Colonic mucosa (tissue), 4 donors: Measurements from ENCODE around the gene GAN. TPM values are rescaled to one million over a fixed set of nuclear protein-coding genes. Genes with fewer than 3 reads are reported as not detected.
A peak's percentile ranks its signal among the peaks of the same experiment; 100 is the strongest.

Source experiments
- DNase-seq: peaks from one replicate; pipeline ENCODE4 v3.0.0-alpha.2; 2020
- H3K27ac ChIP-seq: fragments of 200-600 bp; one replicate; pipeline ENCODE4 v1.8.0; 2021
- H3K27me3 ChIP-seq: fragments of 200-600 bp; one replicate; pipeline ENCODE4 v1.8.0; 2021
- H3K36me3 ChIP-seq: fragments of 200-600 bp; one replicate; pipeline ENCODE4 v1.8.0; 2021
- H3K4me1 ChIP-seq: fragments of 200-600 bp; one replicate; pipeline ENCODE4 v1.8.0; 2021; ENCODE audit warnings: mild to moderate bottlenecking
- H3K4me3 ChIP-seq: fragments of 200-600 bp; one replicate; pipeline ENCODE4 v1.8.0; 2021
- H3K9ac ChIP-seq, 2 donors: one replicate each; pipeline ENCODE4 v1.7.0; 2013; ENCODE audit warnings: control low read depth in 2 of 2, low read depth in 2 of 2, low read length in 2 of 2
- H3K9me3 ChIP-seq: fragments of 200-600 bp; one replicate; pipeline ENCODE4 v1.8.0; 2021
- CTCF ChIP-seq: fragments of 200-600 bp; IDR thresholded peaks from one replicate; pipeline ENCODE4 v1.8.0; 2022; ENCODE audit warnings: antibody characterized with exemption, mild to moderate bottlenecking
- intact Hi-C: fragments of 100-400 bp; cut with DNase I; formaldehyde crosslinking; loops from one replicate; pipeline ENCODE4 v1.14.1; 2022
- total RNA-seq, 2 donors: library from RNA; stranded (reverse); fragmentation: NEBNext Ultra II Directional in 1 of 2; extraction: Animal tissue kit (Norgen Biotek cat#: 25700) in 1 of 2; gene quantifications; one replicate each; pipeline ENCODE4 v1.2.1, GENCODE V29; 2021
- donor health status: healthy.
- donor health status: DM: no; HTN: no; CAD: no.
- donor health status: DM: no; HTN: no; CAD: no.

GAN gene
- total RNA-seq, 2 donors from 2014 or later: 13.6 to 21.5 TPM

DNA sequence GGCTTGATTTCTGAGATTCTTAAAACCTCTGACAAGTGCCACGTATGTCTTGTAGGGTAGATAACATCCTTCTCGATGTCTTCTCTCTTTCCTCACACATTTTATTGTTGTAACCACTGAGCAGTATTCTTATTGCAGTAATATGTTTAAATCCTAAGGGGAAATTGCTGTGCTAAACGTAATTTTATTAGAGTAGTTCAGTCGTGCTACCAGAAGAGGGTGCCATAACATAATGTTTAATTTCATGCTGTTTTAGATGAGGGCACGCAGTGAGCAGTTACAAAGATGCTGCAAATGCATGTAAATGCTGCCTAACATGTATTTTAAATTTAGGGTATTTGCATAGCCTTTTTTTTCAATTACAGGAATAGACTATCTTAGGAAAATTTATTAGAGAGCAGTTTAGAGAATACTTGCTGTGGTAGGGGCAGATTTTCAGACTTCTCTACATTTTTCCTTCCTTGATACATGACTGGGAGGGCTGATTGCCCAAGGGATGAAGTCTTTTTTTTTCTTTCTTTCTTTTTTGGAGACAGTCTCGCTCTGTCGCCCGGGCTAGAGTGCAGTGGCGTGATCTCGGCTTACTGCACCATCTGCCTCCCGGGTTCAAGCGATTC is 51.7 kb downstream of the GAN start:
- H3K27me3 ChIP-seq: no peaks in the 10 kb centered on the region
- no peaks in the 10 kb centered on the region for H3K9me3 ChIP-seq
- intact Hi-C loops: loop anchor here (5.0 kb wide), 1 partner anchor 361 kb away; no protein-coding TSS in a partner anchor
- no peak overlapping the region for H3K27ac ChIP-seq
- no peak overlapping the region for H3K4me3 ChIP-seq
- no peak overlapping the region for H3K9ac ChIP-seq
- peak; percentile 60 for TF ChIP-seq CTCF
- no peaks in the 10 kb centered on the region for H3K36me3 ChIP-seq
- no peaks in the 10 kb centered on the region for H3K4me1 ChIP-seq
- DNase-seq: no peak

- no peaks in the 10 kb centered on the region for H3K9me3 ChIP-seq
- H3K9ac ChIP-seq: no peak overlapping the region
- TF ChIP-seq CTCF: no peak
- no peak overlapping the region for H3K27ac ChIP-seq
- no peaks in the 10 kb centered on the region for H3K4me1 ChIP-seq
- no peak for DNase-seq
- H3K27me3 ChIP-seq: no peaks in the 10 kb centered on the region
- no peak overlapping the region for H3K4me3 ChIP-seq
- intact Hi-C loops: loop anchor here (5.0 kb wide), 1 partner anchor 359 kb away; no protein-coding TSS in a partner anchor
- H3K36me3 ChIP-seq: no peaks in the 10 kb centered on the region
Observed at GRCh38 chr16:81367821-81368220, 53.1 kb downstream of the GAN start.

GRCh38 chr16:81369888-81370504 is 55.2 kb downstream of the GAN start:
- Histone ChIP-seq H3K9me3 (no peaks in the 10 kb centered on the region), H3K27ac (no peak overlapping the region), H3K4me3 (no peak overlapping the region), H3K27me3 (no peaks in the 10 kb centered on the region), H3K4me1 (no peaks in the 10 kb centered on the region), H3K9ac (no peak overlapping the region), H3K36me3 (no peaks in the 10 kb centered on the region)
- TF ChIP-seq CTCF: no peak
- intact Hi-C loops: loop anchor here (5.0 kb wide), 1 partner anchor 357 kb away; no protein-coding TSS in a partner anchor
- no peak for DNase-seq

DNA sequence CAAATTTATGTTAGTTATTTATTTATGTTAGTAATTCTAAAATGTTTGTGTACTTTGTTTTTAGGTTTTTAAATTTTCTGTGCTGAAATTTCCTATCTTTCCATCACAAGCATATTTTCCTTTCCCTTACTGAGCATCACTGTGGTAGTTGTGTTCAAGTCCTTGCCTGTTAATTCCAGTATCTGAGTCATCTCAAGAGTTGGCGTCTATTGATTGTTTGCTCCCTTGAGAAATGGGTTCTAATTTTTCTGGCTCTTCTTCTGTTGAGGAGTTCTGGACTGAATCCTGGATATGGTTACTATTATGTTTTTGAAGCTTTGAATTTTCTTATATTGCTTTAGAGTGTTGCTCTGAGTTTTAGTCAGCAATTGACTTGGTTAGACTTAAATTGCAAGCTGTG is 56.3 kb downstream of the GAN start:
- intact Hi-C loops: no loop called here
- Histone ChIP-seq H3K9ac (no peak overlapping the region), H3K4me3 (no peak overlapping the region), H3K36me3 (no peaks in the 10 kb centered on the region), H3K27me3 (no peaks in the 10 kb centered on the region), H3K27ac (no peak overlapping the region), H3K9me3 (no peaks in the 10 kb centered on the region), H3K4me1 (no peaks in the 10 kb centered on the region)
- no peak for DNase-seq
- TF ChIP-seq CTCF: no peak

DNA sequence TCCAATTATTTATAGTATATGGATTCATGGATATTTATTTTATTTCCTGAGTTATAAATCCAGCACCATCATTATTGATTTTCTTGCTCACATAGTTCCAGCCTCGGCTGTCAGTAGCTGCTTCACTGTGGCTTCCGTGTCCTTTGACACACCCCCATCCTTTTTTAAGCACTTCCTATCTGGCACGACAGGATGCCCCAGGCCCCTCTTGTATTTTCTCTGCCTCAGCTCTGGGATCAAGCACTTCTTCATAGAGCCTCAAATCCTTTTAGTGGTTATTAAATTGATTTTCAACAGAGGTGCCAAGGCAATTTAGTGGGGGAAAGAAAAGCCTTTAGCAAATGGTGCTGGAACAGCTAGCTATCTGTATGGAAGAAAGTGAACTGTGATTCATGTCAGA is 59.8 kb downstream of the GAN start:
- no peak overlapping the region for H3K27ac ChIP-seq
- no peaks in the 10 kb centered on the region for H3K36me3 ChIP-seq

More for the DNA sequence above, 59.8 kb downstream of the GAN start:
- no peak overlapping the region for H3K4me3 ChIP-seq
- no peak for DNase-seq
- intact Hi-C loops: no loop called here
- H3K27me3 ChIP-seq: no peaks in the 10 kb centered on the region
- H3K4me1 ChIP-seq: no peaks in the 10 kb centered on the region
- no peak for TF ChIP-seq CTCF
- no peak overlapping the region for H3K9ac ChIP-seq
- no peaks in the 10 kb centered on the region for H3K9me3 ChIP-seq
